ENCODE results near the gene UNCX. TPM values are rescaled to one million over a fixed set of nuclear protein-coding genes. Genes with fewer than 3 reads are reported as not detected.
"Not testable (repeated sequence)": the region's sequence is repeated elsewhere in the genome, so short reads cannot be mapped to it uniquely, and the experiment has no call there.

The UNCX gene
- total RNA-seq, 3 donors from 2014 or later = not detected

DNA sequence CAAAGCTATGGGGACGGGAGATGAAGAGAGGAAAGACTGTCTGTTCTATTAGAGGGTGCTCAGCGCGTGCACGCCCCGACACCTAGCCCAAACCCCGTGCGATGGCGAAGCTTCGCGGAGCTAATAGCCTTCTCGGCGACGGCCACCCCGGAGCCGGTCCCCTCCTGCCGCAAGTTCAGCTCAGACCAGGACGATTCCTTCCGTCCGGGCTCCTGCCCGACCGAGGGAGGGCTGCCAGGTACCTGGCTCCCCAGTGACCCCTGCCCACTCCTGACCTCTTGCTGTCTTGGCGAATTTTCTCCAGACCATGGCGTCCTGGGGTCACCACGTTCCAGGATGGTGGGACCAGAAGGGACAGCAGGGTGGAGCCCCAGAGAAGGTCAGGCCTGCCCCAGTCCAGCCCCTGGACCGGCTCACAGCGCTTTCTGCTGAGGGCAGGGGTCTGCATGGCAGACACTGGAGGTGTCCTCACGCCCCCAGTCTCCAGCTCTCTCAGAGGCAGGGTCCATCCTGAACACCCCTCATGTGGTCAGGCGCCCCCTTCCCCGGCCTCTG is 36.7 kb downstream of the UNCX start:
- H3K27ac ChIP-seq = no peak overlapping the region
- H3K4me3 ChIP-seq = no peak overlapping the region
- H3K36me3 ChIP-seq = no peaks in the 10 kb centered on the region
- TF ChIP-seq POLR2AphosphoS5 (IDR thresholded peaks at IDR 0.05) (no peak), POLR2A (IDR thresholded peaks at IDR 0.05) (no peak)
- TF ChIP-seq, protein P1, sequence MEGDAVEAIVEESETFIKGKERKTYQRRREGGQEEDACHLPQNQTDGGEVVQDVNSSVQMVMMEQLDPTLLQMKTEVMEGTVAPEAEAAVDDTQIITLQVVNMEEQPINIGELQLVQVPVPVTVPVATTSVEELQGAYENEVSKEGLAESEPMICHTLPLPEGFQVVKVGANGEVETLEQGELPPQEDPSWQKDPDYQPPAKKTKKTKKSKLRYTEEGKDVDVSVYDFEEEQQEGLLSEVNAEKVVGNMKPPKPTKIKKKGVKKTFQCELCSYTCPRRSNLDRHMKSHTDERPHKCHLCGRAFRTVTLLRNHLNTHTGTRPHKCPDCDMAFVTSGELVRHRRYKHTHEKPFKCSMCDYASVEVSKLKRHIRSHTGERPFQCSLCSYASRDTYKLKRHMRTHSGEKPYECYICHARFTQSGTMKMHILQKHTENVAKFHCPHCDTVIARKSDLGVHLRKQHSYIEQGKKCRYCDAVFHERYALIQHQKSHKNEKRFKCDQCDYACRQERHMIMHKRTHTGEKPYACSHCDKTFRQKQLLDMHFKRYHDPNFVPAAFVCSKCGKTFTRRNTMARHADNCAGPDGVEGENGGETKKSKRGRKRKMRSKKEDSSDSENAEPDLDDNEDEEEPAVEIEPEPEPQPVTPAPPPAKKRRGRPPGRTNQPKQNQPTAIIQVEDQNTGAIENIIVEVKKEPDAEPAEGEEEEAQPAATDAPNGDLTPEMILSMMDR (IDR thresholded peaks at IDR 0.05) = no peak
- H3K9me3 ChIP-seq = peaks cover 0 to 3% of the 10 kb centered on the region in 2 donors
- no peaks in the 10 kb centered on the region for H3K4me1 ChIP-seq
- intact Hi-C loops (cut with DNase I; ENCODE audit: low total_unique reads) = no loop called here
- peaks cover 0 to 72% of the 10 kb centered on the region in 2 donors for H3K27me3 ChIP-seq
- DNase-seq (ENCODE audit: low spot score in 2 of 2) = no peak

DNA sequence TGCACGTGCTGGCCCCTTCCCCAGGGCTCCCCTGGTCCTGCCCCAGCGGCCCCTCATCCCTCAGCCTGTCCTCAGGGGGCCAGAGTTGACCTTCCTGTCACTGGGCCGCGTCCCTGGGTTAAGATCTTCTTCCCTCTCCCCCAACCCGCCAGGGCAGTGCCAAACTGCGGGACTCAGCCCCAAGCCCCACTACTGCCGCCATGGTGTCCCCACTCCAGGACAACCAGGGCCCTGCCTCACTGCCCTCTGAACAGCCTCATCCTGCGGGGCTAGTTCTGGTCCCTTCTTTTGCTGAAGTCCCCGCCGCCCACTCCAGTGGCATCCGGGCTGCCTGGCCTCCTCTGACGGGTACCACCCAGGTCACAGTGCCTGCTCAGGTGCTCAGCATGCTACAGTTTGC is 37.5 kb downstream of the UNCX start:
- H3K27me3 ChIP-seq = peaks cover 0 to 72% of the 10 kb centered on the region in 2 donors
- intact Hi-C loops (cut with DNase I; ENCODE audit: low total_unique reads) = no loop called here
- DNase-seq (ENCODE audit: low spot score in 2 of 2) = no peak
- H3K4me1 ChIP-seq = no peaks in the 10 kb centered on the region
- H3K4me3 ChIP-seq = no peak overlapping the region
- TF ChIP-seq, protein P1 (IDR thresholded peaks at IDR 0.05) = no peak
- TF ChIP-seq POLR2AphosphoS5 (IDR thresholded peaks at IDR 0.05) (no peak), POLR2A (IDR thresholded peaks at IDR 0.05) (no peak)
- H3K9me3 ChIP-seq = peaks cover 0 to 3% of the 10 kb centered on the region in 2 donors
- no peak overlapping the region for H3K27ac ChIP-seq
- no peaks in the 10 kb centered on the region for H3K36me3 ChIP-seq

DNA sequence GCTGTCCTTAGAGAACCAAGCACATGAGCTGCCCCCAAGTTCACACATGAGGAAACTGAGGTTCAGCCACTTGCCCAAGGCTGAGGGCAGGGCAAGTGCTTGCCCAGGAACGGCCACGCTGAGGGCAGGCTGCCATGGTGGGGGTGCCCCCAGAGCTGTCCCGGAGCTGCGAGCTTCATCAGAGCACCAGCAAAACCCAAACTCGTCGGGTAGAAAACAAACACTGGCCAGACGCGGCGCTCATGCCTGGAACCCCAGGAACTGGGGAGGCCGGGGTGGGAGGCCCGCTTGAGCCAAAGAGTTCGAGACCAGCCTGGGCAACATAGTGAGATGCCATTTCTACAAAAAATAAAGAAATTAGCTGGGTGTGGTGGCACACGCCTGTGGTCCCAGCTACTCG is 38.4 kb downstream of the UNCX start:
- no peak for DNase-seq (ENCODE audit: low spot score in 2 of 2)
- Histone ChIP-seq H3K4me3 (no peak overlapping the region), H3K36me3 (no peaks in the 10 kb centered on the region), H3K4me1 (no peaks in the 10 kb centered on the region), H3K27me3 (peaks cover 0 to 77% of the 10 kb centered on the region in 2 donors), H3K9me3 (peaks cover 0 to 3% of the 10 kb centered on the region in 2 donors), H3K27ac (no peak overlapping the region)
- no peak for TF ChIP-seq POLR2A (IDR thresholded peaks at IDR 0.05)
- TF ChIP-seq POLR2AphosphoS5 (IDR thresholded peaks at IDR 0.05) = no peak
- TF ChIP-seq, protein P1 (IDR thresholded peaks at IDR 0.05) = no peak
- intact Hi-C loops (cut with DNase I; ENCODE audit: low total_unique reads) = no loop called here

DNA sequence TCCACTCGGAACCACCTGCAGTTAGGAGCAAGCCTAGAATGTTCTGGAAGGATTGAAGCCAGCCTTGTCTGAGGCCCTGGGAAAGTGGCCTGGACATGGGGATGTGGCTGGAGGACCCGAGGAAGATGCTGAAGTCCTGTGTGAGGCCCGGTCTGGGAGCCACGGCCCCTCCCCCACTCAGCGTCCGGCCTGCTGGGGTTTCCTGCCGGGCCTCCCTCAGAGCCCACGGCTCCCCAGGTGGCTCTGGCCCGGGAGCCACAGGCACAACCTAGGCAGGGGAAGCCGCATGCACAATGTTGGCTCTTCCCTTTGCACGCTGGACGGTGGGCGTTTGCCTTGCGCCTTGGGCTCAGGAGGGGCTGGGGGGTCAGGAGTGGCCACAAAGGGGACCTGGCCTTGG is 39.0 kb downstream of the UNCX start:
- no peak for DNase-seq (ENCODE audit: low spot score in 2 of 2)
- Histone ChIP-seq H3K4me1 (no peaks in the 10 kb centered on the region), H3K36me3 (no peaks in the 10 kb centered on the region), H3K27me3 (peaks cover 0 to 77% of the 10 kb centered on the region in 2 donors), H3K4me3 (no peak overlapping the region), H3K9me3 (peaks cover 0 to 3% of the 10 kb centered on the region in 2 donors), H3K27ac (no peak overlapping the region)
- no peak for TF ChIP-seq POLR2AphosphoS5 (IDR thresholded peaks at IDR 0.05)
- TF ChIP-seq, protein P1 (IDR thresholded peaks at IDR 0.05) = no peak
- TF ChIP-seq POLR2A (IDR thresholded peaks at IDR 0.05) = no peak
- intact Hi-C loops (cut with DNase I; ENCODE audit: low total_unique reads) = no loop called here

DNA sequence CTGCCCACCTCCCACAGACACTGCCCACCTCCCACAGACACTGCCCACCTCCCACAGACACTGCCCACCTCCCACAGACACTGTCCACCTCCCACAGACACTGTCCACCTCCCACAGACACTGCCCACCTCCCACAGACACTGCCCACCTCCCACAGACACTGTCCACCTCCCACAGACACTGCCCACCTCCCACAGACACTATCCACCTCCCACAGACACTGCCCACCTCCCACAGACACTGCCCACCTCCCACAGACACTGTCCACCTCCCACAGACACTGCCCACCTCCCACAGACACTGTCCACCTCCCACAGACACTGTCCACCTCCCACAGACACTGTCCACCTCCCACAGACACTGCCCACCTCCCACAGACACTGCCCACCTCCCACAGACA is 39.5 kb downstream of the UNCX start:
- H3K36me3 ChIP-seq; H3K4me1 ChIP-seq; DNase-seq (ENCODE audit: low spot score in 2 of 2); H3K27ac ChIP-seq; H3K9me3 ChIP-seq; intact Hi-C loops (cut with DNase I; ENCODE audit: low total_unique reads); H3K4me3 ChIP-seq: not testable (repeated sequence)
- H3K27me3 ChIP-seq = peaks cover 0 to 74% of the 10 kb centered on the region in 2 donors

All from breast epithelium (tissue), 4 donors.